ENCODE data around the gene KLK2. TPM values are rescaled to one million over a fixed set of nuclear protein-coding genes. Genes with fewer than 3 reads are reported as not detected.

KLK2 gene
- total RNA-seq, 1 experiment from 2014 or later: not detected

DNA sequence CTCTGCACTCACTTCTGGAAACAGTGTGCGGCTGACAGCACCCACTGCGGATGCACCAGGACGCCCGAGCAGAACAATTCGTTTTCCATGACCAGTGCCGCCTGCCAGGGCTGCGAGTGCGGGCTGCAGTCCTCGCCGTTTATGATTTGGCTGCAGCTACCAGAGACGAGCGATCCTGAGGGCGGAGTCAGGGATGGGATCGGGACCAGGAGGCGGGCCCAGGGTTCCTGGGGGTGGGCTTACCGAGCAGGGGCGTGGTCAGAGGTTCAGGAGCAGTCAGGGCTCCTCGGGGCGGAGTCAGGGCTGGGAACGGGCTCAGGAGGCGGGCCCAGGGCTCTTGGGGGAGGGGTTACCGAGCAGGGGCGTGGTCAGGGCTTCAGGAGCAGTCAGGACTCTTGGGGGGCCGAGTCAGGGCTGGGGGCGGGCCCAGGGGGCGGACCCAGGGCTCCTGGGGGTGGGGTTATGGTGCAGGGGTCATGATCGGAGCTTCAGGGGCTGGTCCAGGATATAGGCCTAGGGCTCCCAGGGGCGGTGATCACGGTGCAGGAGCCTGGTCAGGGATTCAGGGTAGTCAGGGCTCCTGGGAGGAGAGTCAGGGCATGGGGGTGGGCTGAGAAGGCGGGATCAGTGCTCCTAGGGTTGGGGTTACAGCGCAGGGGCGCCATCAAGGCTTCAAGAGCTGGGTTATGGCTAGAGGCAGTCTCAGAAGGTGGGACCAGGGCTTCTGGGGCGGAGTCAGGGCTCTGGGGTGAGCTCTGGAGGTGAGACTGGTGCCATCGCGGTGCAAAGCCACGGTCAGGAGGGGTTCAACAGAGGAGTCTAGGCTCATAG lies 36.2 kb downstream of the KLK2 start (continued):
- TF ChIP-seq, protein P1, sequence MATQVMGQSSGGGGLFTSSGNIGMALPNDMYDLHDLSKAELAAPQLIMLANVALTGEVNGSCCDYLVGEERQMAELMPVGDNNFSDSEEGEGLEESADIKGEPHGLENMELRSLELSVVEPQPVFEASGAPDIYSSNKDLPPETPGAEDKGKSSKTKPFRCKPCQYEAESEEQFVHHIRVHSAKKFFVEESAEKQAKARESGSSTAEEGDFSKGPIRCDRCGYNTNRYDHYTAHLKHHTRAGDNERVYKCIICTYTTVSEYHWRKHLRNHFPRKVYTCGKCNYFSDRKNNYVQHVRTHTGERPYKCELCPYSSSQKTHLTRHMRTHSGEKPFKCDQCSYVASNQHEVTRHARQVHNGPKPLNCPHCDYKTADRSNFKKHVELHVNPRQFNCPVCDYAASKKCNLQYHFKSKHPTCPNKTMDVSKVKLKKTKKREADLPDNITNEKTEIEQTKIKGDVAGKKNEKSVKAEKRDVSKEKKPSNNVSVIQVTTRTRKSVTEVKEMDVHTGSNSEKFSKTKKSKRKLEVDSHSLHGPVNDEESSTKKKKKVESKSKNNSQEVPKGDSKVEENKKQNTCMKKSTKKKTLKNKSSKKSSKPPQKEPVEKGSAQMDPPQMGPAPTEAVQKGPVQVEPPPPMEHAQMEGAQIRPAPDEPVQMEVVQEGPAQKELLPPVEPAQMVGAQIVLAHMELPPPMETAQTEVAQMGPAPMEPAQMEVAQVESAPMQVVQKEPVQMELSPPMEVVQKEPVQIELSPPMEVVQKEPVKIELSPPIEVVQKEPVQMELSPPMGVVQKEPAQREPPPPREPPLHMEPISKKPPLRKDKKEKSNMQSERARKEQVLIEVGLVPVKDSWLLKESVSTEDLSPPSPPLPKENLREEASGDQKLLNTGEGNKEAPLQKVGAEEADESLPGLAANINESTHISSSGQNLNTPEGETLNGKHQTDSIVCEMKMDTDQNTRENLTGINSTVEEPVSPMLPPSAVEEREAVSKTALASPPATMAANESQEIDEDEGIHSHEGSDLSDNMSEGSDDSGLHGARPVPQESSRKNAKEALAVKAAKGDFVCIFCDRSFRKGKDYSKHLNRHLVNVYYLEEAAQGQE (IDR thresholded peaks at IDR 0.05; ENCODE audit: low read depth): no peak
- TF ChIP-seq TCF7L2 (IDR thresholded peaks at IDR 0.05; ENCODE audit: borderline replicate concordance, extremely low read depth, insufficient read depth, insufficient read length): no peak
- no peak for TF ChIP-seq CBX3 (IDR thresholded peaks at IDR 0.05; ENCODE audit: low read depth)

DNA sequence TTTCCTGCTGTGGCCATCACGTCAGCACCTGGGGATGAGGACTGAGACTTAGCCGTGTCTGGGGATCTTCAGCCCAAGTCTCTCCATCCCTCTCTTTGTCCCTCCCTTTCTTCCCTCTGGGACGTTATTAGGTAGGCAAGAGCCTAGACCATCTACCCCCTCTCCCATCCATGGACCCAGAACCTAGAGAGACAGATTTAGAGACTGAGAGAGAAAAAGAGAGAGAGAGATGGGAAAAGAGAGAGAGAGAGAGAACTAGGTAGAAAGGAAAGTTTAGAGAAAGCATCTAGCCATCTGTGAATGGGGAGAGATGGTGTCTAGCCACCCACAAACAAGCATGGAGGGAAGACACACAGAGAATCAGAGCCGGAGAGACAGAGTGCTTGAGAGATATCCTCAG lies 37.5 kb downstream of the KLK2 start:
- no peaks in the 10 kb centered on the region for H4K20me1 ChIP-seq (ENCODE audit: insufficient read depth)
- no peaks in the 10 kb centered on the region for H3K9me2 ChIP-seq (ENCODE audit: insufficient read depth)
- H3K79me2 ChIP-seq (ENCODE audit: insufficient read depth, low read length): no peaks in the 10 kb centered on the region
- no TSS peak for BruUV-seq (replicated peaks)
- H3K27me3 ChIP-seq (ENCODE audit: insufficient read depth, low read length): peaks cover 9% of the 10 kb centered on the region
- DNase-seq (ENCODE audit: low read depth, low spot score) (no peak), ATAC-seq (no peak)
- intact Hi-C loops (cut with micrococcal nuclease): no loop called here
- ChIA-PET POLR2A (no interaction called here), RAD21 (ENCODE audit: low non-redundant PET in 1 of 2, low total read pairs in 2 of 2, uncharacterized antibody in 2 of 2, unreplicated experiment in 2 of 2) (no interaction called here), CTCF (no interaction called here)
- no peaks in the 10 kb centered on the region for H3K36me3 ChIP-seq (ENCODE audit: control insufficient read depth in 1 of 2, insufficient read depth in 2 of 2, low read length in 2 of 2)
- H3K4me1 ChIP-seq (ENCODE audit: control insufficient read depth in 1 of 2, insufficient read depth in 2 of 2, low read length in 2 of 2): peaks cover 4 to 26% of the 10 kb centered on the region in 2 experiments; a peak in 3 of 4 replicates
- H3K27ac ChIP-seq (ENCODE audit: low read depth, low read length): no peak overlapping the region
- no peak overlapping the region for H3K4me3 ChIP-seq (replicated peaks in 1 of 2; ENCODE audit: low read depth in 1 of 2, low read length in 2 of 2)
- no peak overlapping the region for H2AFZ ChIP-seq (ENCODE audit: low read depth, low read length, poor library complexity, severe bottlenecking)
- H3K9ac ChIP-seq (ENCODE audit: low read length): no peak overlapping the region
- H3K4me2 ChIP-seq (ENCODE audit: low read length): no peak overlapping the region
- TF ChIP-seq POLR2A (IDR thresholded peaks at IDR 0.05; ENCODE audit: borderline replicate concordance, extremely low read depth, insufficient read depth, insufficient read length) (no peak), SIN3A (IDR thresholded peaks at IDR 0.05; ENCODE audit: low read depth) (no peak), SP1 (IDR thresholded peaks at IDR 0.05; ENCODE audit: low read depth) (no peak), ELF1 (IDR thresholded peaks at IDR 0.05; ENCODE audit: borderline replicate concordance, low read depth) (no peak), ZFX (IDR thresholded peaks at IDR 0.05) (no peak), EZH2 (IDR thresholded peaks at IDR 0.05) (no peak), RAD21 (IDR thresholded peaks at IDR 0.05; ENCODE audit: low read depth) (no peak), SRF (IDR thresholded peaks at IDR 0.05; ENCODE audit: low read depth) (no peak), TCF7L2 (IDR thresholded peaks at IDR 0.05; ENCODE audit: borderline replicate concordance, extremely low read depth, insufficient read depth, insufficient read length) (no peak), JUND (IDR thresholded peaks at IDR 0.05) (no peak)
- TF ChIP-seq, protein P2, sequence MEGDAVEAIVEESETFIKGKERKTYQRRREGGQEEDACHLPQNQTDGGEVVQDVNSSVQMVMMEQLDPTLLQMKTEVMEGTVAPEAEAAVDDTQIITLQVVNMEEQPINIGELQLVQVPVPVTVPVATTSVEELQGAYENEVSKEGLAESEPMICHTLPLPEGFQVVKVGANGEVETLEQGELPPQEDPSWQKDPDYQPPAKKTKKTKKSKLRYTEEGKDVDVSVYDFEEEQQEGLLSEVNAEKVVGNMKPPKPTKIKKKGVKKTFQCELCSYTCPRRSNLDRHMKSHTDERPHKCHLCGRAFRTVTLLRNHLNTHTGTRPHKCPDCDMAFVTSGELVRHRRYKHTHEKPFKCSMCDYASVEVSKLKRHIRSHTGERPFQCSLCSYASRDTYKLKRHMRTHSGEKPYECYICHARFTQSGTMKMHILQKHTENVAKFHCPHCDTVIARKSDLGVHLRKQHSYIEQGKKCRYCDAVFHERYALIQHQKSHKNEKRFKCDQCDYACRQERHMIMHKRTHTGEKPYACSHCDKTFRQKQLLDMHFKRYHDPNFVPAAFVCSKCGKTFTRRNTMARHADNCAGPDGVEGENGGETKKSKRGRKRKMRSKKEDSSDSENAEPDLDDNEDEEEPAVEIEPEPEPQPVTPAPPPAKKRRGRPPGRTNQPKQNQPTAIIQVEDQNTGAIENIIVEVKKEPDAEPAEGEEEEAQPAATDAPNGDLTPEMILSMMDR (IDR thresholded peaks at IDR 0.05 in 2 of 3, conservative IDR thresholded peaks at IDR 0.05 in 1 of 3; ENCODE audit: borderline replicate concordance in 1 of 3, insufficient read depth in 1 of 3, low read depth in 2 of 3, low read length in 2 of 3): no peak
- TF ChIP-seq, protein P1 (IDR thresholded peaks at IDR 0.05; ENCODE audit: low read depth): no peak
- no peaks in the 10 kb centered on the region for H3K9me3 ChIP-seq (ENCODE audit: control insufficient read depth in 1 of 2, insufficient read depth in 1 of 2, low read depth in 1 of 2, low read length in 2 of 2)

All from HCT116 (cell line).